ENCODE data around the gene PVRIG. TPM values are rescaled to one million over a fixed set of nuclear protein-coding genes. Genes with fewer than 3 reads are reported as not detected.
"Not testable (repeated sequence)": the region's sequence is repeated elsewhere in the genome, so short reads cannot be mapped to it uniquely, and the experiment has no call there.

PVRIG gene
- total RNA-seq (under 1 TPM; 0.52 to 0.82 TPM), polyA plus RNA-seq (1 to 10 TPM in 1 of 2 donors, under 1 TPM in 1; 0.41 to 1.6 TPM)
- long read RNA-seq, donor 1 = 0 reads
- long read RNA-seq, donor 2 = 0 reads
- long read RNA-seq, donor 3 = 0 reads
- long read RNA-seq, donor 4 = 0 reads
- long read RNA-seq, donor 5 = 0 reads

DNA sequence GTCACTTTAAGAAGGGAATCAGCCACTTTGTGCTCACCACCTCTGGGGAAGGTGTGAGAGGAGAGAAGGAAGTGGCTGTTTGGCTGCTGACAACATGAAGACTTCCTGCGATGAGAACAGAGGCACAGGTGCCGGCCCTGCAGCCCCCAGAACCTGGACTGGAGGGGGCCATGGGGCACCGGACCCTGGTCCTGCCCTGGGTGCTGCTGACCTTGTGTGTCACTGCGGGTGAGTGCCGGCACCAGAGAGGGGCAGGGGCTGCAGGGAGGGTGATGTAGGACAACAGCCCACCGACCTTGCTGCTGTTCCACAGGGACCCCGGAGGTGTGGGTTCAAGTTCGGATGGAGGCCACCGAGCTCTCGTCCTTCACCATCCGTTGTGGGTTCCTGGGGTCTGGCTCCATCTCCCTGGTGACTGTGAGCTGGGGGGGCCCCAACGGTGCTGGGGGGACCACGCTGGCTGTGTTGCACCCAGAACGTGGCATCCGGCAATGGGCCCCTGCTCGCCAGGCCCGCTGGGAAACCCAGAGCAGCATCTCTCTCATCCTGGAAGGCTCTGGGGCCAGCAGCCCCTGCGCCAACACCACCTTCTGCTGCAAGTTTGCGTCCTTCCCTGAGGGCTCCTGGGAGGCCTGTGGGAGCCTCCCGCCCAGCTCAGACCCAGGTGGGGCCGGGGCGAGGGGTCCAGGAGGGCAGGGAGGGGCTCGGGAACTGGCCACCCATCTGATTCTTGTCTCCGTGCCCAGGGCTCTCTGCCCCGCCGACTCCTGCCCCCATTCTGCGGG lies at the start of gene PVRIG:
TSS of gene PVRIG (plus strand) at position 149 of the 785 bp plus-strand sequence. CDS start at position 171, 22 bp downstream.
- H3K27ac ChIP-seq (ENCODE audit: low read depth in 1 of 2, low read length in 1 of 2) = peak within 1 kb of the TSS in 1 of 2 donors; percentile 27
- H3K27me3 ChIP-seq (ENCODE audit: control insufficient read depth in 3 of 3, insufficient read depth in 3 of 3, low read length in 2 of 3); H3K9me3 ChIP-seq (ENCODE audit: control insufficient read depth in 4 of 4, insufficient read depth in 3 of 4, low read length in 3 of 4); H3K4me3 ChIP-seq; DNase-seq; H3K9ac ChIP-seq (ENCODE audit: insufficient read depth in 1 of 2, low read length in 2 of 2); ATAC-seq (ENCODE audit: insufficient read depth, low FRiP score); H3K4me1 ChIP-seq (ENCODE audit: control insufficient read depth in 5 of 5, insufficient read depth in 5 of 5, low read length in 5 of 5): not testable (repeated sequence)
- peaks cover 0 to 22% (median 2%) of the 10 kb centered on the region in 4 donors for H3K36me3 ChIP-seq (ENCODE audit: control insufficient read depth in 4 of 4, insufficient read depth in 4 of 4, low read length in 4 of 4)
- WGBS, 2 donors = 82 to 83% methylated on average over 19 to 25 of the region's 27 CpGs

- H3K27me3 ChIP-seq (ENCODE audit: control insufficient read depth in 3 of 3, insufficient read depth in 3 of 3, low read length in 2 of 3) = peaks cover 0 to 4% (median 0%) of the 10 kb centered on the region in 3 donors
Measured at GRCh38 chr7:100170101-100170897, 49.5 kb upstream of the PVRIG start.

DNA sequence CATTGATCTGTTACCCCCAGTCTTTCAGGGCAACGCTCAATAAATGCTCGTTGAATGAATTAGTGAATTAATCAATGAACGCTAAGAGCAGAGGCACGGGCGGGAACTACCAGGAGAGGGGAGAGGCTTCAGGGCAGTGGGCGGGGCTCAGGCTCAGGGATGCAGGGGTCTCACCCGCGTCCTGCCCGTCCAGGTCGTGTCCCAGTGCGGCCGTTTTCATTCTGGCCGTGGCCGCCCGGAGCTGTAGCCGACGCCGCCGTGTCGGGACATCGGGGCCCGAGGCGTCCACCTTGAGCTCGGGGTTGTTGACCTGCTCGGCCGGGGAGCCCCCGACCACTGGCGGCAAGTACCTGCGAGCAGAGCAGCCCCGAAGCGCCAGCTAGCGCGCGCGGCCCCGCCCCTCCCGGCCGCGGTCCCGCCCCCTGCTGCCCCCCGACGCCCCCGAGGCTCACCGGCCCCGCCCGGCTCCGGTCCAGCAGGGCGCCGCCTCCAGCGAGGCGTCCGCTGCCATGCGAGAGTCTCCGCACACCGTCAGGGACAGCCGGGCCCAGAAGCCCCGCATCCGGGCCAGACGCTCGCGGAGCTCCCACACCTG lies 48.6 kb upstream of the PVRIG start:
- Histone ChIP-seq H3K9ac (ENCODE audit: insufficient read depth in 1 of 2, low read length in 2 of 2) (no peak overlapping the region), H3K4me1 (ENCODE audit: control insufficient read depth in 5 of 5, insufficient read depth in 5 of 5, low read length in 5 of 5) (peaks cover 0 to 25% (median 3%) of the 10 kb centered on the region in 5 donors), H3K27ac (ENCODE audit: low read depth in 1 of 2, low read length in 1 of 2) (no peak overlapping the region), H3K4me3 (no peak overlapping the region), H3K36me3 (ENCODE audit: control insufficient read depth in 4 of 4, insufficient read depth in 4 of 4, low read length in 4 of 4) (no peaks in the 10 kb centered on the region), H3K27me3 (ENCODE audit: control insufficient read depth in 3 of 3, insufficient read depth in 3 of 3, low read length in 2 of 3) (peaks cover 0 to 4% (median 0%) of the 10 kb centered on the region in 3 donors), H3K9me3 (ENCODE audit: control insufficient read depth in 4 of 4, insufficient read depth in 3 of 4, low read length in 3 of 4) (no peaks in the 10 kb centered on the region)
- ATAC-seq (ENCODE audit: insufficient read depth, low FRiP score) (no peak), DNase-seq (peak in 1 of 3 donors; percentile 37)
- WGBS, 2 donors = 13% methylated on average over 55 to 61 of the region's 61 CpGs
- no peak for TF ChIP-seq CTCF (IDR thresholded peaks at IDR 0.05; ENCODE audit: control extremely low read depth, extremely low read depth)

More at GRCh38 chr7:100170101-100170897, 49.5 kb upstream of the PVRIG start:
- H3K27ac ChIP-seq (ENCODE audit: low read depth in 1 of 2, low read length in 1 of 2) = no peak overlapping the region
- 91 to 94% methylated on average over 11 of the region's 11 CpGs for WGBS, 2 donors
- H3K4me1 ChIP-seq (ENCODE audit: control insufficient read depth in 5 of 5, insufficient read depth in 5 of 5, low read length in 5 of 5) = peaks cover 0 to 25% (median 3%) of the 10 kb centered on the region in 5 donors
- DNase-seq (no peak), ATAC-seq (ENCODE audit: insufficient read depth, low FRiP score) (no peak)
- H3K9me3 ChIP-seq (ENCODE audit: control insufficient read depth in 4 of 4, insufficient read depth in 3 of 4, low read length in 3 of 4) = no peaks in the 10 kb centered on the region
- no peaks in the 10 kb centered on the region for H3K36me3 ChIP-seq (ENCODE audit: control insufficient read depth in 4 of 4, insufficient read depth in 4 of 4, low read length in 4 of 4)
- H3K9ac ChIP-seq (ENCODE audit: insufficient read depth in 1 of 2, low read length in 2 of 2) = no peak overlapping the region
- no peak for TF ChIP-seq CTCF (IDR thresholded peaks at IDR 0.05; ENCODE audit: control extremely low read depth, extremely low read depth)
- no peak overlapping the region for H3K4me3 ChIP-seq
